Esophagus squamous epithelium (tissue), 4 donors: ENCODE data around the gene CHERP.

ENCODE experiments used
- POLR2A ChIP-seq, 4 donors: fragments of 450-650 bp; IDR thresholded peaks; one replicate each; pipeline ENCODE4 v1.6.1; 2017; ENCODE audit warnings: antibody characterized with exemption in 4 of 4, mild to moderate bottlenecking in 4 of 4, moderate library complexity in 3 of 4
- TF ChIP-seq, protein P1 (sequence below), 6 experiments: fragments of 450-650 bp in 4 of 6; fragments of 200-600 bp in 2 of 6; sonication (generic) in 2 of 6; IDR thresholded peaks; one replicate each; pipeline ENCODE4 v1.5.1; 2016 to 2019; ENCODE audit warnings: antibody characterized with exemption in 6 of 6, mild to moderate bottlenecking in 4 of 6, moderate library complexity in 4 of 6

DNA sequence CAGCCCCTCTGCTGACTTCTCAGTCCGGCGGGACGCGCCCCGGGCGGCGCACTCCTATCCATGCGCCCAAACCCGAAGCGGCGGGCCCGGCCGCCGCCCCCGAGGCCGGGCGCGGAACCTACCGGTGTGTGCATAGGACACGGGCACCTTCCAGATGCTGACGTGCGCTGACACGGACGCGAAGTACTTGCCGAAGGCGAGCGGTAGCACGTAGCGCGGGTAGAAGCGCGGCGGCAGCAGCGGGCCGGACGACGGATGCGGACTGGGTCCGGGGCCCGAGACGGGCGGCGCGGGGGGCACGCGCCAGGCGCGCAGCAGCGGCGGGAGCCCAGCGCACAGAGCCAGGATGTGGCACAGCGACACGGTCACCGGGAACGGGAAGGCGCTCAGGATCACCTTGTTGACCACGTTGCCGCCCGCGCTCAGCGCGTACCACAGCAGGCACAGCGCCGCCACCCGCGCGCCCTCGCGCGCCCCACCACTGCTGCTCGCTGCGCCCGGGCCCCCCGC lies 29.6 kb upstream of the CHERP start:
- TF ChIP-seq, protein P1, sequence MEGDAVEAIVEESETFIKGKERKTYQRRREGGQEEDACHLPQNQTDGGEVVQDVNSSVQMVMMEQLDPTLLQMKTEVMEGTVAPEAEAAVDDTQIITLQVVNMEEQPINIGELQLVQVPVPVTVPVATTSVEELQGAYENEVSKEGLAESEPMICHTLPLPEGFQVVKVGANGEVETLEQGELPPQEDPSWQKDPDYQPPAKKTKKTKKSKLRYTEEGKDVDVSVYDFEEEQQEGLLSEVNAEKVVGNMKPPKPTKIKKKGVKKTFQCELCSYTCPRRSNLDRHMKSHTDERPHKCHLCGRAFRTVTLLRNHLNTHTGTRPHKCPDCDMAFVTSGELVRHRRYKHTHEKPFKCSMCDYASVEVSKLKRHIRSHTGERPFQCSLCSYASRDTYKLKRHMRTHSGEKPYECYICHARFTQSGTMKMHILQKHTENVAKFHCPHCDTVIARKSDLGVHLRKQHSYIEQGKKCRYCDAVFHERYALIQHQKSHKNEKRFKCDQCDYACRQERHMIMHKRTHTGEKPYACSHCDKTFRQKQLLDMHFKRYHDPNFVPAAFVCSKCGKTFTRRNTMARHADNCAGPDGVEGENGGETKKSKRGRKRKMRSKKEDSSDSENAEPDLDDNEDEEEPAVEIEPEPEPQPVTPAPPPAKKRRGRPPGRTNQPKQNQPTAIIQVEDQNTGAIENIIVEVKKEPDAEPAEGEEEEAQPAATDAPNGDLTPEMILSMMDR (IDR thresholded peaks at IDR 0.05): peak in 1 of 6 experiments; percentile 6
- no peak for TF ChIP-seq POLR2A (IDR thresholded peaks at IDR 0.05)
